Heart left ventricle (tissue), 16 donors: Measurements from ENCODE around the gene PI4KB. TPM values are rescaled to one million over a fixed set of nuclear protein-coding genes. Genes with fewer than 3 reads are reported as not detected.

ENCODE experiments used
- ATAC-seq, 4 donors: fragments of 200-7000 bp; cut with Tn5 transposase; one replicate each; pipeline ENCODE4 v1.9.1; 2020 to 2022; ENCODE audit warnings: moderate library complexity in 4 of 4, mild to moderate bottlenecking in 3 of 4, moderate number of reproducible peaks in 1 of 4
- DNase-seq, 5 donors: peaks; one replicate each; pipeline ENCODE4 v3.0.0-alpha.2; 2020
- H3K27ac ChIP-seq, 12 donors: fragments of 200-600 bp; sonication (generic) in 4 of 12; one replicate each; pipeline versions ENCODE4 v1.5.0 to v1.8.0; 2016 to 2022; ENCODE audit warnings: mild to moderate bottlenecking in 2 of 12
- H3K27me3 ChIP-seq, 9 donors: fragments of 200-600 bp; sonication (generic) in 2 of 9; one replicate each; pipeline versions ENCODE4 v1.5.1 to v1.8.0; 2016 to 2022; ENCODE audit warnings: mild to moderate bottlenecking in 3 of 9
- H3K36me3 ChIP-seq, 9 donors: fragments of 200-600 bp; sonication (generic) in 2 of 9; one replicate each; pipeline versions ENCODE4 v1.5.0 to v1.8.0; 2018 to 2022; ENCODE audit warnings: mild to moderate bottlenecking in 2 of 9
- H3K4me1 ChIP-seq, 12 donors: fragments of 200-600 bp; sonication (generic) in 4 of 12; one replicate each; pipeline versions ENCODE4 v1.5.0 to v1.8.0; 2016 to 2022; ENCODE audit warnings: mild to moderate bottlenecking in 3 of 12
- H3K4me3 ChIP-seq, 12 donors: fragments of 200-600 bp; sonication (generic) in 4 of 12; one replicate each; pipeline versions ENCODE4 v1.5.0 to v1.8.0; 2017 to 2022; ENCODE audit warnings: mild to moderate bottlenecking in 9 of 12, moderate library complexity in 4 of 12
- H3K9me3 ChIP-seq, 12 donors: fragments of 200-600 bp; sonication (generic) in 4 of 12; one replicate each; pipeline versions ENCODE4 v1.5.0 to v1.8.0; 2016 to 2022; ENCODE audit warnings: mild to moderate bottlenecking in 1 of 12
- POLR2A ChIP-seq, 2 donors: fragments of 450-650 bp; IDR thresholded peaks; one replicate each; pipeline ENCODE4 v1.6.1; 2017; ENCODE audit warnings: antibody characterized with exemption in 2 of 2, mild to moderate bottlenecking in 2 of 2, moderate library complexity in 2 of 2
- WGBS, 4 donors: extraction: QIAGEN DNeasy Blood & Tissue Kit in 2 of 4; methylation state at CpG; one replicate each; pipeline versions ENCODE4 v1.1.5 to v1.1.7; 2013 to 2018; 5-methylcytosine and 5-hydroxymethylcytosine counted together
- intact Hi-C, 10 donors: fragments of 100-400 bp; cut with DNase I; formaldehyde crosslinking; loops; one replicate each; pipeline versions ENCODE4 v1.11.1 to v1.14.2; 2022
- polyA plus RNA-seq, 2 donors: library from polyadenylated mRNA; stranded (reverse); fragments of 200-250 nt; gene quantifications; one replicate each; pipeline ENCODE4 v1.2.3, GENCODE V29; 2013
- total RNA-seq, 9 donors: library from RNA; depleted of rRNA in 2 of 9; stranded (reverse); fragments of >200 nt in 2 of 9; fragmentation: NEBNext Ultra II Directional in 3 of 9; extraction: Animal tissue kit (Norgen Biotek cat#: 25700) in 3 of 9; gene quantifications; one replicate each; pipeline versions ENCODE4 v1.1.0 to v1.2.4, GENCODE V29; 2016 to 2023
- TF ChIP-seq, protein P1 (sequence below), 12 donors: fragments of 200-600 bp; sonication (generic) in 4 of 12; IDR thresholded peaks; one replicate each; pipeline versions ENCODE4 v1.5.0 to v1.8.0; 2018 to 2022; ENCODE audit warnings: antibody characterized with exemption in 12 of 12, mild to moderate bottlenecking in 5 of 12
- donor health status: ischemic (EF 13 %, LVEDD 7.1; RV severe dilation, severe dysfunction).
- donor health status: healthy with polysubstance abuse.
- donor health status: DM: no; HTN: yes; CAD: no.
- donor health status: DM: no; HTN: no; CAD: no.
- donor health status: ischemic (EF 25% LVEDD 6.9; RV normal size, moderate dysfunction).
- donor health status: ischemic (EF 25% LVEDD 5.7; RV mildly dilated, moderate dysfunction).
- donor health status: healthy.
- donor health status: DM: yes; HTN: yes; CAD: no.
- donor health status: ischemic (EF 35%, LVEDD 5.7; RV mildly dilated, moderate dysfunction).
- donor health status: nonischemic (EF 11% LVEDD 7.7; RV severe dilation, severe dysfunction).
- donor health status: DM: yes; HTN: yes; CAD: no.
- donor health status: PGD.
- donor health status: ischemic (EF 29% LVEDD 5.4; RV normal size, mild dysfunction).
- donor health status: nonischemic (EF 23%, LVEDD 6.1; RV moderate dilation, normal function).

The PI4KB gene
- total and polyA plus RNA-seq, 11 donors, result 17.4 to 76.0 (median 41.4) TPM

DNA sequence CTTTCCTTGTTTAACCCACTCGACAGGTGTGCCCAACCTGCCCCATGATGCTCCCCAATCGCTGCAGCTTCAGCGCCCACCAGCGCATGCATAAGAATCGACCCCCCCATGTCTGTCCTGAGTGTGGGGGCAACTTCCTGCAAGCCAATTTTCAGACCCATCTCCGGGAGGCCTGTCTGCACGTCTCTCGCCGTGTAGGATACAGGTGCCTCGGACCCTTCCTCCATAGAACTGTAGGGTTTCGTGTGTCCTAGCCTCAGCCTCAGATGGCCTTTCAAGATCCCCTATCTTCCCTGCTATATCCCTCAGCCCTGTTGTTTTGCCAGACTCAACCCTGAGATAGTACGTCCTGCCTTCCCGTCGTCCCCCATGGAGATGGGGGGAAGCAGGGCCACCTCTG is 38.7 kb downstream of the PI4KB start:
- H3K27ac ChIP-seq, result no peak overlapping the region
- 83 to 87% (median 86%) methylated on average over 14 of the region's 14 CpGs for WGBS, 4 donors
- TF ChIP-seq, protein P1, sequence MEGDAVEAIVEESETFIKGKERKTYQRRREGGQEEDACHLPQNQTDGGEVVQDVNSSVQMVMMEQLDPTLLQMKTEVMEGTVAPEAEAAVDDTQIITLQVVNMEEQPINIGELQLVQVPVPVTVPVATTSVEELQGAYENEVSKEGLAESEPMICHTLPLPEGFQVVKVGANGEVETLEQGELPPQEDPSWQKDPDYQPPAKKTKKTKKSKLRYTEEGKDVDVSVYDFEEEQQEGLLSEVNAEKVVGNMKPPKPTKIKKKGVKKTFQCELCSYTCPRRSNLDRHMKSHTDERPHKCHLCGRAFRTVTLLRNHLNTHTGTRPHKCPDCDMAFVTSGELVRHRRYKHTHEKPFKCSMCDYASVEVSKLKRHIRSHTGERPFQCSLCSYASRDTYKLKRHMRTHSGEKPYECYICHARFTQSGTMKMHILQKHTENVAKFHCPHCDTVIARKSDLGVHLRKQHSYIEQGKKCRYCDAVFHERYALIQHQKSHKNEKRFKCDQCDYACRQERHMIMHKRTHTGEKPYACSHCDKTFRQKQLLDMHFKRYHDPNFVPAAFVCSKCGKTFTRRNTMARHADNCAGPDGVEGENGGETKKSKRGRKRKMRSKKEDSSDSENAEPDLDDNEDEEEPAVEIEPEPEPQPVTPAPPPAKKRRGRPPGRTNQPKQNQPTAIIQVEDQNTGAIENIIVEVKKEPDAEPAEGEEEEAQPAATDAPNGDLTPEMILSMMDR (IDR thresholded peaks at IDR 0.05), result no peak
- TF ChIP-seq POLR2A (IDR thresholded peaks at IDR 0.05), result no peak
- peaks cover 0 to 21% (median 8%) of the 10 kb centered on the region in 12 donors for H3K4me1 ChIP-seq
- H3K9me3 ChIP-seq, result no peaks in the 10 kb centered on the region
- no peak overlapping the region for H3K4me3 ChIP-seq
- intact Hi-C loops, result no loop called here
- H3K27me3 ChIP-seq, result no peaks in the 10 kb centered on the region
- ATAC-seq (no peak), DNase-seq (no peak)
- H3K36me3 ChIP-seq, result peaks cover 0 to 87% (median 79%) of the 10 kb centered on the region in 9 donors

DNA sequence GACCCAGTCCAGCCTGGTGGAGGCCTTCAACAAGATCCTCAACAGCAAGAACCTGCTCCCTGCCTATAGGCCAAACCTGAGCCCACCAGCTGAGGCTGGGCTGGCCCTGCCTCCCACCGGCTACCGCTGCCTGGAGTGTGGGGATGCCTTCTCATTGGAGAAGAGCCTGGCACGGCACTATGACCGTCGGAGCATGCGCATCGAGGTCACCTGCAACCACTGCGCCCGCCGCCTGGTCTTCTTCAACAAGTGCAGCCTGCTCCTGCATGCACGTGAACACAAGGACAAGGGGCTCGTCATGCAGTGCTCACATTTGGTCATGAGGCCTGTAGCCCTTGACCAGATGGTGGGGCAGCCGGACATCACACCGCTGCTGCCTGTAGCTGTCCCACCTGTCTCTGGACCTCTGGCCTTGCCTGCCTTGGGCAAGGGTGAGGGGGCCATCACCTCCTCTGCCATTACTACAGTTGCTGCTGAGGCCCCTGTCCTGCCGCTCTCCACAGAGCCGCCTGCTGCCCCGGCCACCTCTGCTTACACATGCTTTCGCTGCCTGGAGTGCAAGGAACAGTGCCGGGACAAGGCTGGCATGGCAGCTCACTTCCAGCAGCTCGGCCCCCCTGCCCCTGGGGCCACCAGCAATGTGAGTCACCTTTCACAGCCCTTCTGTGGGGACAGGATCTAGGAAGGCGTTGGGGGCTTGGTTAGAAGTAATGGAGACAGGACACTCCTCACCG is 39.3 kb downstream of the PI4KB start:
- TF ChIP-seq, protein P1 (IDR thresholded peaks at IDR 0.05), result no peak
- no peak for TF ChIP-seq POLR2A (IDR thresholded peaks at IDR 0.05)
- Histone ChIP-seq H3K27ac (no peak overlapping the region), H3K27me3 (no peaks in the 10 kb centered on the region), H3K4me3 (no peak overlapping the region), H3K36me3 (peaks cover 0 to 81% (median 73%) of the 10 kb centered on the region in 9 donors), H3K4me1 (peaks cover 0 to 27% (median 12%) of the 10 kb centered on the region in 12 donors), H3K9me3 (no peaks in the 10 kb centered on the region)
- intact Hi-C loops, result no loop called here
- no peak for DNase-seq
- no peak for ATAC-seq
- WGBS, 4 donors, result 89 to 93% (median 92%) methylated on average over 12 to 22 of the region's 22 CpGs

DNA sequence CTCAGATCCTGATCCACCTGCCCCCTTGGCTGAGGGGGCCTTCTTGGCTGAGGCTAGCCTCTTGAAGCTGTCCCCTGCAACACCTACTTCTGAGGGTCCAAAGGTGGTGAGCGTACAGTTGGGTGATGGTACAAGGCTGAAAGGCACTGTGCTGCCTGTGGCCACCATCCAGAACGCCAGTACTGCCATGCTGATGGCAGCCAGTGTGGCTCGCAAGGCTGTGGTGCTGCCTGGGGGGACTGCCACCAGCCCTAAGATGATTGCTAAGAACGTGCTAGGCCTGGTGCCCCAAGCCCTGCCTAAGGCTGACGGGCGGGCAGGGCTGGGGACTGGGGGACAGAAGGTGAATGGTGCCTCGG is 39.9 kb downstream of the PI4KB start:
- Histone ChIP-seq H3K27ac (no peak overlapping the region), H3K27me3 (no peaks in the 10 kb centered on the region), H3K4me3 (no peak overlapping the region), H3K4me1 (peaks cover 0 to 28% (median 12%) of the 10 kb centered on the region in 12 donors), H3K36me3 (peaks cover 0 to 75% (median 67%) of the 10 kb centered on the region in 9 donors), H3K9me3 (no peaks in the 10 kb centered on the region)
- no peak for ATAC-seq
- intact Hi-C loops, result no loop called here
- TF ChIP-seq, protein P1 (IDR thresholded peaks at IDR 0.05), result no peak
- TF ChIP-seq POLR2A (IDR thresholded peaks at IDR 0.05), result no peak
- no peak for DNase-seq
- WGBS, 4 donors, result 87 to 90% (median 88%) methylated on average over 5 to 7 of the region's 7 CpGs

DNA sequence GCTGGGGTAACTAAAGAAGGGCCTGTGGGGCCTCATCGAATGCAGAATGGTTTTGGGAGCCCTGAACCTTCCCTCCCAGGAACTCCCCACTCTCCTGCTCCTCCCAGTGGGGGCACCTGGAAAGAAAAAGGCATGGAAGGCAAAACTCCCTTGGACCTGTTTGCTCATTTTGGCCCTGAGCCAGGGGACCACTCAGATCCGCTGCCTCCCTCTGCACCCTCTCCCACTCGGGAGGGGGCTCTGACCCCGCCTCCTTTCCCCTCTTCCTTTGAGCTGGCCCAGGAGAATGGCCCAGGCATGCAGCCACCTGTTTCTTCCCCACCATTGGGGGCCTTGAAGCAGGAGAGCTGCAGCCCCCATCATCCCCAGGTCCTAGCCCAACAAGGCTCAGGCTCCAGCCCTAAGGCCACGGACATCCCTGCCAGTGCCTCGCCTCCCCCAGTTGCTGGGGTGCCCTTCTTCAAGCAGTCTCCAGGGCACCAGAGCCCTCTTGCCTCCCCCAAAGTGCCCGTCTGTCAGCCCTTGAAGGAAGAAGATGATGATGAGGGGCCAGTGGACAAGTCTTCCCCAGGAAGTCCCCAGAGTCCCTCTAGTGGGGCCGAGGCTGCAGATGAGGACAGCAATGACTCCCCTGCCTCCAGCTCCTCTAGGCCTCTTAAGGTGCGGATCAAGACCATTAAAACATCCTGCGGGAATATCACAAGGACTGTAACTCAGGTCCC is 40.4 kb downstream of the PI4KB start:
- H3K36me3 ChIP-seq, result peaks cover 0 to 70% (median 61%) of the 10 kb centered on the region in 9 donors
- peaks cover 0 to 28% (median 12%) of the 10 kb centered on the region in 12 donors for H3K4me1 ChIP-seq
- ATAC-seq (no peak), DNase-seq (no peak)
- no peak overlapping the region for H3K27ac ChIP-seq
- H3K9me3 ChIP-seq, result no peaks in the 10 kb centered on the region
- TF ChIP-seq POLR2A (IDR thresholded peaks at IDR 0.05), result no peak
- TF ChIP-seq, protein P1 (IDR thresholded peaks at IDR 0.05), result no peak
- H3K27me3 ChIP-seq, result no peaks in the 10 kb centered on the region
- 84 to 86% (median 86%) methylated on average over 10 of the region's 10 CpGs for whole genome bisulfite sequencing, 4 donors
- H3K4me3 ChIP-seq, result no peak overlapping the region
- intact Hi-C loops, result no loop called here
